ENCODE data around the gene CCDC88B.

- TF ChIP-seq, protein P1, sequence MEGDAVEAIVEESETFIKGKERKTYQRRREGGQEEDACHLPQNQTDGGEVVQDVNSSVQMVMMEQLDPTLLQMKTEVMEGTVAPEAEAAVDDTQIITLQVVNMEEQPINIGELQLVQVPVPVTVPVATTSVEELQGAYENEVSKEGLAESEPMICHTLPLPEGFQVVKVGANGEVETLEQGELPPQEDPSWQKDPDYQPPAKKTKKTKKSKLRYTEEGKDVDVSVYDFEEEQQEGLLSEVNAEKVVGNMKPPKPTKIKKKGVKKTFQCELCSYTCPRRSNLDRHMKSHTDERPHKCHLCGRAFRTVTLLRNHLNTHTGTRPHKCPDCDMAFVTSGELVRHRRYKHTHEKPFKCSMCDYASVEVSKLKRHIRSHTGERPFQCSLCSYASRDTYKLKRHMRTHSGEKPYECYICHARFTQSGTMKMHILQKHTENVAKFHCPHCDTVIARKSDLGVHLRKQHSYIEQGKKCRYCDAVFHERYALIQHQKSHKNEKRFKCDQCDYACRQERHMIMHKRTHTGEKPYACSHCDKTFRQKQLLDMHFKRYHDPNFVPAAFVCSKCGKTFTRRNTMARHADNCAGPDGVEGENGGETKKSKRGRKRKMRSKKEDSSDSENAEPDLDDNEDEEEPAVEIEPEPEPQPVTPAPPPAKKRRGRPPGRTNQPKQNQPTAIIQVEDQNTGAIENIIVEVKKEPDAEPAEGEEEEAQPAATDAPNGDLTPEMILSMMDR (IDR thresholded peaks at IDR 0.05): no peak
- no peak for TF ChIP-seq POLR2A (IDR thresholded peaks at IDR 0.05)
Measured at GRCh38 chr11:64351136-64351631, 11.2 kb downstream of the CCDC88B start.

Data from esophagus squamous epithelium (tissue), 4 donors.